H1 (cell line): ENCODE results near the gene ABHD16A. TPM values are rescaled to one million over a fixed set of nuclear protein-coding genes. Genes with fewer than 3 reads are reported as not detected.

Experiments used
- CTCF ChIA-PET: fragments of 300-600 bp; sonication (Branson Sonifier 250); formaldehyde crosslinking; loops from one replicate; lab custom pipeline; 2021; ENCODE audit not compliant: partially characterized antibody; lab: Charles Lee
- POLR2A ChIA-PET: fragments of 300-600 bp; sonication (Branson Sonifier 250); formaldehyde crosslinking; loops from one replicate; lab custom pipeline; 2021; ENCODE audit warnings: inconsistent platforms; ENCODE audit not compliant: partially characterized antibody; lab: Charles Lee
- DNase-seq, 2 experiments: peaks; one replicate each; pipeline versions ENCODE4 v3.0.0 to v3.0.0-alpha.2; 2010 to 2022; ENCODE audit warnings: low spot score in 2 of 2, low read depth in 1 of 2, mixed read lengths in 1 of 2
- FAIRE-seq: peaks from 2 replicates; lab custom pipeline; 2011; peaks lifted over from hg19 to GRCh38; lab: Jason Lieb, UNC
- H2AFZ ChIP-seq: 2 replicates; pipeline ENCODE4 v1.8.1; 2012; ENCODE audit warnings: low read length, inconsistent platforms
- H2AK5ac ChIP-seq: 2 replicates; pipeline ENCODE4 v1.6.1; 2013; ENCODE audit warnings: low read depth, low read length
- H2BK120ac ChIP-seq: replicated peaks from 2 replicates; pipeline ENCODE3; 2013; ENCODE audit warnings: low read depth, low read length, inconsistent platforms
- H2BK12ac ChIP-seq: 2 replicates; pipeline ENCODE4 v1.6.1; 2013; ENCODE audit warnings: low read depth, low read length
- H2BK15ac ChIP-seq: 2 replicates; pipeline ENCODE4 v1.6.1; 2013; ENCODE audit warnings: low read length
- H2BK20ac ChIP-seq: 2 replicates; pipeline ENCODE4 v1.6.1; 2013; ENCODE audit warnings: low read length
- H2BK5ac ChIP-seq: 2 replicates; pipeline ENCODE4 v1.6.1; 2013; ENCODE audit warnings: low read depth, low read length
- H3K14ac ChIP-seq: 2 replicates; pipeline ENCODE4 v1.6.1; 2013; ENCODE audit warnings: inconsistent platforms; ENCODE audit not compliant: insufficient read length
- H3K18ac ChIP-seq: 2 replicates; pipeline ENCODE4 v1.6.1; 2013; ENCODE audit warnings: low read length; ENCODE audit errors: extremely low read depth
- H3K23ac ChIP-seq: 2 replicates; pipeline ENCODE4 v1.6.1; 2013; ENCODE audit warnings: inconsistent platforms; ENCODE audit not compliant: insufficient read length
- H3K23me2 ChIP-seq: 2 replicates; pipeline ENCODE4 v1.6.1; 2013; ENCODE audit warnings: low read depth, low read length
- H3K27ac ChIP-seq: 2 replicates; pipeline ENCODE4 v1.6.1; 2011; ENCODE audit warnings: low read depth, low read length, inconsistent platforms
- H3K27me3 ChIP-seq, 4 experiments: replicated peaks in 1 of 4; 1 replicate in 1 of 4; 2 replicates in 3 of 4; pipeline versions ENCODE4 v1.6.1 to v1.8.1; 2011 to 2013; ENCODE audit warnings: low read length in 3 of 4, mild to moderate bottlenecking in 3 of 4, inconsistent platforms in 2 of 4, mixed read lengths in 2 of 4, moderate library complexity in 1 of 4; ENCODE audit not compliant: control insufficient read depth in 3 of 4, insufficient read depth in 3 of 4; ENCODE audit errors: extremely low read depth in 1 of 4
- H3K36me3 ChIP-seq, 4 experiments: 2 replicates each; pipeline versions ENCODE4 v1.6.1 to v1.8.1; 2011 to 2013; ENCODE audit warnings: mild to moderate bottlenecking in 4 of 4, low read length in 3 of 4, moderate library complexity in 2 of 4, control low read depth in 1 of 4, inconsistent platforms in 1 of 4; ENCODE audit not compliant: insufficient read depth in 4 of 4, control insufficient read depth in 2 of 4
- H3K4ac ChIP-seq: replicated peaks from 2 replicates; pipeline ENCODE3; 2013; ENCODE audit warnings: low read length, low read depth, mixed read lengths, inconsistent platforms; ENCODE audit not compliant: insufficient read length
- H3K4me1 ChIP-seq, 4 experiments: replicated peaks in 1 of 4; 1 replicate in 1 of 4; 2 replicates in 3 of 4; pipeline versions ENCODE4 v1.6.1 to v1.8.1; 2011 to 2013; ENCODE audit warnings: low read length in 3 of 4, inconsistent platforms in 2 of 4, mixed read lengths in 1 of 4; ENCODE audit not compliant: insufficient read depth in 4 of 4, control insufficient read depth in 3 of 4
- H3K4me2 ChIP-seq, 2 experiments: 2 replicates each; pipeline versions ENCODE4 v1.6.1 to v1.8.1; 2011 to 2013; ENCODE audit warnings: low read depth in 2 of 2, low read length in 2 of 2, control low read depth in 1 of 2, inconsistent platforms in 1 of 2, mild to moderate bottlenecking in 1 of 2; ENCODE audit not compliant: insufficient read depth in 1 of 2
- H3K4me3 ChIP-seq, 4 experiments: fragments of 200-600, 300-600 bp in 1 of 4; sonication (generic), shearing (Covaris generic), sonication (Bioruptor Twin) in 1 of 4; 2 replicates each; pipeline versions ENCODE4 v1.5.1 to v1.8.1; 2011 to 2016; ENCODE audit warnings: low read length in 4 of 4, low read depth in 3 of 4, control low read depth in 2 of 4, inconsistent platforms in 2 of 4, mild to moderate bottlenecking in 2 of 4, mixed read lengths in 1 of 4, moderate library complexity in 1 of 4; ENCODE audit not compliant: insufficient read depth in 2 of 4; ENCODE audit errors: extremely low read depth in 1 of 4
- H3K56ac ChIP-seq: replicated peaks from 2 replicates; pipeline ENCODE3; 2013; ENCODE audit warnings: low read depth, mild to moderate bottlenecking, mixed read lengths, low read length, inconsistent platforms; ENCODE audit not compliant: insufficient read length
- H3K79me1 ChIP-seq: 2 replicates; pipeline ENCODE4 v1.6.1; 2013; ENCODE audit warnings: low read depth, low read length, control low read depth
- H3K79me2 ChIP-seq, 2 experiments: 2 replicates each; pipeline versions ENCODE4 v1.6.1 to v1.8.1; 2012 to 2013; ENCODE audit warnings: low read length in 2 of 2, mild to moderate bottlenecking in 2 of 2, inconsistent platforms in 1 of 2; ENCODE audit not compliant: insufficient read depth in 2 of 2, control insufficient read depth in 1 of 2
- H3K9ac ChIP-seq, 4 experiments: replicated peaks in 1 of 4; 1 replicate in 1 of 4; 2 replicates in 3 of 4; pipeline versions ENCODE4 v1.6.1 to v1.8.1; 2011 to 2013; ENCODE audit warnings: low read depth in 3 of 4, low read length in 3 of 4, control low read depth in 2 of 4, mild to moderate bottlenecking in 2 of 4, moderate library complexity in 2 of 4, inconsistent platforms in 1 of 4; ENCODE audit errors: extremely low read depth in 1 of 4
- H3K9me3 ChIP-seq, 2 experiments: 2 replicates each; pipeline versions ENCODE4 v1.6.1 to v1.8.1; 2012 to 2013; ENCODE audit warnings: mild to moderate bottlenecking in 2 of 2, moderate library complexity in 2 of 2, control low read depth in 1 of 2, inconsistent platforms in 1 of 2, low read depth in 1 of 2, low read length in 1 of 2, mixed read lengths in 1 of 2; ENCODE audit not compliant: insufficient read depth in 2 of 2
- H4K20me1 ChIP-seq, 2 experiments: replicated peaks in 1 of 2; 2 replicates each; pipeline versions ENCODE3 to v1.8.1; 2011 to 2013; ENCODE audit warnings: inconsistent platforms in 2 of 2, low read length in 2 of 2, mild to moderate bottlenecking in 1 of 2; ENCODE audit not compliant: insufficient read depth in 2 of 2, control insufficient read depth in 1 of 2
- H4K5ac ChIP-seq: 2 replicates; pipeline ENCODE4 v1.6.1; 2013; ENCODE audit warnings: low read length, low read depth, mixed read lengths, inconsistent platforms; ENCODE audit not compliant: insufficient read length
- H4K8ac ChIP-seq: 2 replicates; pipeline ENCODE4 v1.8.0; 2013; ENCODE audit warnings: mild to moderate bottlenecking, moderate library complexity, low read length, inconsistent platforms; ENCODE audit not compliant: insufficient read depth; ENCODE audit errors: extremely low read depth
- H4K91ac ChIP-seq: replicated peaks from 2 replicates; pipeline ENCODE3; 2013; ENCODE audit warnings: low read length, mixed read lengths, inconsistent platforms; ENCODE audit not compliant: insufficient read length
- CREB1 ChIP-seq: IDR thresholded peaks from 2 replicates; pipeline ENCODE4 v1.6.1; 2012; ENCODE audit warnings: inconsistent platforms
- JUND ChIP-seq: IDR thresholded peaks from 2 replicates; pipeline ENCODE4 v1.6.1; 2011; ENCODE audit warnings: mild to moderate bottlenecking, improper control_type of control experiment, low read length
- WGBS, 2 experiments: shearing (Covaris generic) in 1 of 2; methylation state at CpG; one replicate each; pipeline versions ENCODE4 v1.1.6 to v1.1.7; 2013 to 2015; ENCODE audit warnings: low lambda C conversion rate in 2 of 2, mixed read lengths in 2 of 2, inconsistent platforms in 1 of 2, low coverage in 1 of 2, missing lambda C conversion rate in 1 of 2; ENCODE audit not compliant: insufficient replicate concordance in 2 of 2, insufficient coverage in 1 of 2, insufficient read length in 1 of 2; ENCODE audit errors: extremely low coverage in 1 of 2, missing lambda C conversion rate in 1 of 2; 5-methylcytosine and 5-hydroxymethylcytosine counted together
- polyA plus RNA-seq, 7 experiments: library from polyadenylated mRNA; depleted of rRNA in 3 of 7; stranded (reverse) in 5 of 7; unstranded in 2 of 7; fragments of >200 nt in 5 of 7; fragments of 200-250 nt in 2 of 7; gene quantifications; 1 replicate in 5 of 7; 2 replicates in 1 of 7; 4 replicates in 1 of 7; pipeline versions ENCODE4 v1.2.1 to v1.2.3, GENCODE V29; 2011 to 2013; ENCODE audit warnings: missing spikeins in 2 of 7, mixed read lengths in 2 of 7
- total RNA-seq: library from RNA; stranded (reverse); fragmentation: NEBNext Ultra II Directional; extraction: Animal tissue kit (Norgen Biotek cat#: 25700); gene quantifications from 2 replicates; pipeline ENCODE4 v1.2.1, GENCODE V29; 2021

ABHD16A gene
- total and polyA plus RNA-seq, 2 of the 8 experiments (the other 6 are each of a cell fraction or from before 2014, with no cell fraction given) = 32.9 to 40.2 TPM

DNA sequence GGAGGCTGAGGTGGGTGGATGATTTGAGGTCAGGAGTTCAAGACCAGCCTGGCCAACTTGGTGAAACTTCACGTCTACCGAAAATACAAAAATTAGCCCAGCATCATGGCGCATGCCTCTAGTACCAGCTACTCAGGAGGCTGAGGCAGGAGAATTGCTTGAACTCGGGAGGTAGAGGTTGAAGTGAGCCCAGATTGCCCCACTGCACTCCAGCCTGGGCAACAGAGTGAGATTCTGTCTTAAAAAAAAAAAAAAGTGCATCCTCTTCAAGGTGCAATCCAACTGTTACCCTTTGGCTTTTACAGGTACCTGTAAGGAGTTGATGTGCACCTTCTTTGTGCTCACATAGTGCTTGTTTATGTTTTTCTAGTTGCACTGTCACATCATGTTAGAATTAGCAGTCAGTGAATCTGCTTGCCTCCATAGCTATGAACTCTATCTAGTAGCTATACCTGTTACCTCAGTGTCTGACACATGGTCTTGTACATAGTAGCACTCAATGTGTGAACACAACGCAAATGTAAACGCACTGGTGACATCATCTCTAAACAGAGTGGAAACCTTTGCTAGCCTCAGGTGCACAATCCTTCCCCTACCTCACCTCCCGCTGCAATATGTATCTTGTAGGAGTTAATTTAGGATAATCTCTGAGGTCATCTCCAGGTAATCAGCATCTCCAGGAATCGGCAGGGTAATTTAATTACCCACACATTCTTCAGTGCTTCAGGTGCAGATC lies 46.3 kb upstream of the ABHD16A start:
- Histone ChIP-seq H4K5ac (no peak overlapping the region), H4K91ac (no peak overlapping the region), H2BK15ac (no peak overlapping the region), H2BK120ac (no peak overlapping the region), H3K18ac (no peak overlapping the region), H3K4me1 (no peaks in the 10 kb centered on the region), H3K4ac (no peak overlapping the region), H3K56ac (no peak overlapping the region), H3K9ac (no peak overlapping the region), H3K27ac (no peak overlapping the region), H3K79me2 (no peaks in the 10 kb centered on the region), H2BK12ac (no peak overlapping the region), H2BK5ac (no peak overlapping the region), H3K4me3 (no peak overlapping the region), H2BK20ac (no peak overlapping the region), H3K23ac (no peak overlapping the region), H4K8ac (no peak overlapping the region), H2AFZ (no peak overlapping the region), H3K4me2 (no peak overlapping the region), H3K79me1 (no peaks in the 10 kb centered on the region), H2AK5ac (no peak overlapping the region), H3K27me3 (no peaks in the 10 kb centered on the region), H3K23me2 (no peaks in the 10 kb centered on the region), H3K14ac (no peak overlapping the region), H3K36me3 (peaks cover 0 to 7% (median 0%) of the 10 kb centered on the region in 4 experiments; a peak in 2 of 8 replicates), H3K9me3 (no peaks in the 10 kb centered on the region), H4K20me1 (no peaks in the 10 kb centered on the region)
- DNase-seq (no peak), FAIRE-seq (no peak)
- CTCF ChIA-PET = interaction anchor here (0.6 to 4.2 kb wide), 11 partner anchors 9 to 1634 kb away, joined by 3 to 25 read pairs (median 3); partner anchors contain the start of genes CLIC1, DDAH2 and MSH5
- TF ChIP-seq CREB1 = no peak
- no peak for TF ChIP-seq JUND
- 93% methylated on average over 8 of the region's 8 CpGs; no CpG with 5 or more reads in 1 of the 2 experiments for WGBS, 2 experiments
- POLR2A ChIA-PET = interaction anchor here (0.7 to 4.8 kb wide), 10 partner anchors 9 to 219 kb away, joined by 3 to 33 read pairs (median 3); partner anchors contain the start of genes HSPA1B, MSH5 and VARS1
